GM21737 (cell line): Measurements from ENCODE around the gene LAMB1.
A peak's percentile ranks its signal among the peaks of the same experiment; 100 is the strongest.
"Not testable (repeated sequence)": the region's sequence is repeated elsewhere in the genome, so short reads cannot be mapped to it uniquely, and the experiment has no call there.

Source experiments
- ATAC-seq: cut with Tn5 transposase; IDR thresholded peaks from one replicate; pipeline ENCODE4 v1.9.1; 2021; ENCODE audit warnings: mild to moderate bottlenecking, moderate library complexity; ENCODE audit not compliant: unreplicated experiment

The LAMB1 gene

GRCh38 chr7:107922886-107923285 is 80.1 kb downstream of the LAMB1 start:
- no peak for ATAC-seq

GRCh38 chr7:107921826-107922225 is 81.1 kb downstream of the LAMB1 start:
- not testable (repeated sequence) for ATAC-seq

DNA sequence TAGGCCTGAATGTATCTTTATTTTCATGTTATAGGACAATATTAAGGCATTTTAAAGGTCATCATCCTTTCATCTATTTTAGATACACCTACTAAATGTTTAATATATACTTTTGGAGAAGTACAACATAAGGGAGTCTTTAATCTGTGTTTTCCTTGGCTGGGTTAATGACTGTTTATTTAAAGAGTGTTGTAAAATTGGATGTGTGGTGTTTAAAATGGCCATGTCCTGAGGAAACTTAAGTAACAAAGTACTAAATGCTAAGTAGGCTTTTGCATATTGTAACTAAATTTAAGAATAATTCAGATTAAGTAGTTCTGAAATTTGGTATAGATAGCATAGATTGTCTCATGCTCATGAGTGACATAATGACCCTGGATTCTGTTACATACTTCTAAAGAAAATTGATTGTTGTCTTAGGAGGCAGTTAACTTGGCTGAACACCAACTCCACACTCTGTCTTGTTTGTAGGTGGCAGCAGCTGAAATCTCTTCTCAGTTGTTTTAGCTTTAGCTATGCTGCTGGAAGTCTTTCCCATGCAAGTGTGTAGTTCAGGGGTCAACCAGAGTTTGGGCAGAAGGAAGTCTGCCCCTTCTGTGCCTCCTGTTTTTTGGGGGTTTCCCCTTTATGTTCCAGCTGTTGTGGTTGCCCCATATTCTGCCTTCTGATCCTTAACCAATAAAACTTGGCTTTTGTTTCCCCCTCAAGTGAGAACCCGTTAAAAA is 82.8 kb downstream of the LAMB1 start:
- no peak for ATAC-seq

- no peak for ATAC-seq
Measured at GRCh38 chr7:107918948-107919347, 84.0 kb downstream of the LAMB1 start.

- peak; percentile 84 for ATAC-seq
Measured at GRCh38 chr7:107917763-107918651, 85.0 kb downstream of the LAMB1 start.

DNA sequence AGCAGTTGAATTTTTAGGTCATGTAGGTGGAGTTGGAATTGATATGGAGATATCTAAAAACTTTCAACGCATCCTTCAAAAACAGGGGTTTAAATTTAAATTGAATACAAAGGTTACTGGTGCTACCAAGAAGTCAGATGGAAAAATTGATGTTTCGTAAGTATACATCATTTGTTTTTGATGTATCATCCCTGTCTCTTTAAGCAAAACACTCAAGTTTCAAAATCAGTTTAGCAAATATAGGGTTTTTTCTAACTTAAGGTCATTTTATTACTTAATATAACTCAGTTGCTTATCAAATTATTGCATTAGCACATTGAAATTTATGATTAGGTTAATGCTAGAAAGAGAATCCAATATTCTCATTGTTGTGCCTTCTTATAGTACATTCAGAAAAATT is 87.4 kb downstream of the LAMB1 start:
- ATAC-seq = no peak

DNA sequence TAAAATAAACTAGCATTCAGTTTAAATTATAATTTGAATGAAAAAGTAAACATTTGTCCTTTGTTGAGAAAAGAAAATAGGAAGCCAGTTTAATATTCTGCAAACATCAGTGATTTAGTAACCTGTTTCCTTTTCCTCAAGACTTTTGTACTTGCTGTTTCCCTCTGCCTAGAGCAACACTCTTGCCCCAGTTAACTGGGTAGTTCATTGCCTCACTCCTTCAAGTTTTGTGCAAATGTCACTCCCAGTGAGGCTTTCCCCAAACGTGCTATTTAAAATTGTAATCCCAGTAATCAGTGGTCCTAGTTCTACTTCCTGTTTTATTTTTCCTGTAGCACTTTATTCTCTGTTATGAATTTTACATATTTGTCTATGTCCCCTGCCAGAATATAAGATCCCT is 88.1 kb downstream of the LAMB1 start:
- no peak for ATAC-seq

- no peak for ATAC-seq
Measured at GRCh38 chr7:107913851-107914250, 89.1 kb downstream of the LAMB1 start.

DNA sequence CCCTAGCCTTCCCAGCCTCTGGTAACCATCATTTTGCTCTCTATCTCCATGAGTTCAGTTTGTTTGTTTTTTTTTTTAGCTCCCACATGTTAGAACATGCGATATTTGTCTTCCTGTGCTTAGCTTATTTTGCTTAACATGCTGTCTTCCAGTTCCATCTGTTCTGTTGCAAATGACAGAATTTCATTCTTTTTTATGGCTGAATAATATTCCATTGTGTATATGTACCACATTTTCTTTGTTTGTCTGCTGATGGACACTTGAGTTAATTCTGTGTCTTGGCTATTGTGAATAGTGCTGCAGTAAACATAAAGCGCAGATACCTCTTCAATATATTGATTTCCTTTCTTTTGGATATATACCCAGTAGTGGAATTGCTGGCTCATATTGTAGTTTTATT is 91.0 kb downstream of the LAMB1 start:
- no peak for ATAC-seq

DNA sequence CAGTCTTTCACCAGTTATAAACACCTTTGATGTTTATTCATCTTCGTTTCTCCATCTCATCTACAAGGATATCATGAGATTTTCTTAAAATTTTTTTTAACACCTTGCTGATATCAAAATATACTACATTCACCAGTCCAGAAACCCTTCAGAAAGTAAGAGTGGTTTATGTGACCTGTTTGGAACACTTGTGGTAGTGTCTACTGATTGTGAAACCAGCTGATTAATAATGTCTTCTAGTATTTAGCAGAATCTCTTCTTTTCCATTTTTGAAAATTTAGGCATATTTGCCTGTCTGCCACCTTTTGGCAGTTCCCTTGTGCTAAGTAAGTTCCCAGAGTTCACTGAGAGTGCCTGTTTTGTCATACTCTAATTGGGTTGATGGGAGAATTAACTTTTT is 93.5 kb downstream of the LAMB1 start:
- ATAC-seq = no peak

DNA sequence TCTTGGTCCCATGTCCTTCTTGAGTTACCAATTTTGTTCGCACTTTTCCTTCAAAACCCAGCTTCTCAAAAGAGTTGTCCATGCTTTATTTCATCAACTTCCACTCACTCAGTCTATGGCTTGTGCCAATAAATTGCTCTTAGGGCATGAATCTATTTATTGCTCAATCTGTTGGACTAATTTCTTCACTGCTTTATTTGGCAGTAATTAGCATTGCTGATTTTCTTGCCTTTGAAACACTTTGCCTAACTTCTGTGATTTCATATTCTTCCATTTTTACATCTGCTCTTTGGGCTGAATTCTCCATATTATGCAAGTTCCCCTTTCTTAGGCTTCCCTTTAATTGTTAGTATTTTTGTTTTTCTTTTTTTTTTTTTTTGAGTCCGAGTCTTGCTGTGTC is 95.2 kb downstream of the LAMB1 start:
- no peak for ATAC-seq

DNA sequence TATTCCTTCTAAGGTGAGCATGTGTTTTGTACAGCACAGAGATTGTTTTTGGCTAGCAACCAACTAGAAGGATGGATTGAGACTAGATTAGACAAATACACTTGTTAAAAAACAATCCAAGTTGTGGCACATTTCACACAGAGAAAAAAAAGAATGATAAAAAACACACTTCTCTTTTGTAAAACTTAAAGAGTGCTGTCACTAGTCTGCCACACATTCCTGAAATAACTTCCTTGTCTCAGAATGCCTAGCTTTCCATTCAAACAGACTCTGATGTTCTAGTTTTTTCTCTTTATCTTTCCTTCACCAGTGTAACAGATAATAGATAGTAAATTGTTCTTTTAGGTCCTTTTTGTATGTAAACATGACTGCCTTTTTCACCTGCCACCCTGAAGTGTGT is 100.6 kb downstream of the LAMB1 start:
- ATAC-seq = no peak

GRCh38 chr7:107900496-107901015 is 102.4 kb downstream of the LAMB1 start:
- ATAC-seq = no peak

- no peak for ATAC-seq
Measured at GRCh38 chr7:107898997-107899594, 103.9 kb downstream of the LAMB1 start.

- ATAC-seq = not testable (repeated sequence)
Measured at GRCh38 chr7:107892367-107892741, 110.6 kb downstream of the LAMB1 start.

- ATAC-seq = peak; percentile 26
Measured at GRCh38 chr7:107891636-107892366, 111.2 kb downstream of the LAMB1 start.

DNA sequence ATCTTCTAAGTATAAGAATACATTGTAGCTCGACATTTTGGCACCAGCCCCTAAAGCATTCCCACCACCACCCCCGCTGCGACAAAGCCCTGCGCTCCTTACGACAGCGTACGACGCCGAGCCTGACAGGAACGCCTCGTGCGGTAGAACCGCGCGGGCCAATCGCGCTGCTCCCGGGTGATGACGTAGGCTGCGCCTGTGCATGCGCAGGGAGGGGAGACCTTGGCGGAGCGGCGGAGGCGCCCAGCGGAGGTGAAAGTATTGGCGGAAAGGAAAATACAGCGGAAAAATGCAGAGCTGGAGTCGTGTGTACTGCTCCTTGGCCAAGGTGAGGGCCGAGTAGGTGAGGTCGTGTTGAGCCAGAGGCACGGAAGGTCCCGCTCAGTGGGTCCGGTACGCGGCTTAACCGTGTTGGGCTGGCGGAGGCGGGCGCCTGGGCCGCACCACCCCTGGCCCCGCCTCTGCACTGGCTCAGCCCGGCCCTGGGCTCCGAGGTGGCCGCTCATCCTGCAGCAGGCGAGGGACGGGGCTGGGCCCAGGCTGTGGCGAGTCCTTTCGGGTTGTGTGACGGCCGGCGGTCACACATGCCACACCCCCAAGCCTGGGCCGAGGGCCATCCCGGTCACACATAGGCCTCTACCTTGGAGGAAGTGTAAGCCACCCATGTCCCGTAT is 111.9 kb downstream of the LAMB1 start, which contains the start of gene DLD:
TSS of gene DLD (plus strand) at position 222 of the 674 bp plus-strand sequence. CDS start at position 290, 68 bp downstream.
- peak; percentile 99 for ATAC-seq

GRCh38 chr7:107890493-107890961 is 112.4 kb downstream of the LAMB1 start:
- peak; percentile 4 for ATAC-seq

DNA sequence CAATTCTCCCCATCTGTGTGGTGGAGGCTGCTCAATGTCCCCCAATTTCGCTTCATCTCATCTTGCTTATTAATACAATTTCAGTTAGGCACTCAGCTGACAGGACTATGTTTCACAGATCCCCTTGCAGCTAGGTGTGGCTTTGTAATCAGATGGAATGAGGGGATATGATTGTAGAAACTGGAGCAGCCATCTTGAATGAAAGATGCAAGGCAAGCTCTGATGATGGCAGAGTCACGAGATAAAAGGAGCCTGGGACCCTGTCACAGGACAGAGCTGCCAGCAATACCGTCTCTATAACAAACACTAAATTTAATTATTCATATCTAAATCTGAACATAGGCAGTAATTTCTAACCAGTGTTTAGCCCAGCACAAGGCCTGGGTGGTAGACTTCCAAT is 113.0 kb downstream of the LAMB1 start:
- no peak for ATAC-seq

GRCh38 chr7:107887827-107888226 is 115.1 kb downstream of the LAMB1 start:
- not testable (repeated sequence) for ATAC-seq
